ENCODE data around the gene APIP. TPM values are rescaled to one million over a fixed set of nuclear protein-coding genes. Genes with fewer than 3 reads are reported as not detected.

The APIP gene
- total and polyA plus RNA-seq, 2 of the 8 experiments (the other 6 are each of a cell fraction or from before 2014, with no cell fraction given), result 10.4 to 25.7 TPM

DNA sequence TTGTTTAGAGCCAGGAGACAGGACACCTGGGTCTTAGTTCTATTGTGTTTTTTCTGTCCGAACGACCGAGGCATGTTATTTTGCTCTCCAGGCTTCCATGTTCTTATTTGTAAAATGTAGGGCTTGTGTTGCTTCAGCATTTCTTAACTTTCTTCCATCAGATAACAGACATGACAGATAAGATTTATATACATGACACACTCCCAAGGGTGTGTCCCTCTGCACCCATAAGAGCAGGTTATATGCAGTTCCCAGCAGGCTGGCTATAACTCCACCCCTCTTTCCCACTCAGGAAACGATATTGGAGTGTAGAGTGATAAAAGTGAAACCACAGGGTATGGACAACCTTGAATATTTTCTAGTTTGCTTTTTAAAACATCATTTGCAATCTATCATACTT lies 65.8 kb downstream of the APIP start:
- Histone ChIP-seq H3K36me3 (ENCODE audit: control insufficient read depth in 2 of 4, insufficient read depth in 4 of 4, low read length in 3 of 4) (no peaks in the 10 kb centered on the region), H2BK15ac (ENCODE audit: low read length) (no peak overlapping the region), H3K79me2 (ENCODE audit: control insufficient read depth in 1 of 2, insufficient read depth in 2 of 2, low read length in 2 of 2) (no peaks in the 10 kb centered on the region), H4K5ac (ENCODE audit: insufficient read length, low read depth, low read length) (no peak overlapping the region), H3K56ac (replicated peaks; ENCODE audit: insufficient read length, low read depth, low read length) (no peak overlapping the region), H2BK20ac (ENCODE audit: low read length) (no peak overlapping the region), H3K4ac (replicated peaks; ENCODE audit: insufficient read length, low read depth, low read length) (no peak overlapping the region), H2BK12ac (ENCODE audit: low read depth, low read length) (no peak overlapping the region), H3K4me2 (ENCODE audit: insufficient read depth in 1 of 2, low read depth in 2 of 2, low read length in 2 of 2) (no peak overlapping the region), H3K14ac (ENCODE audit: insufficient read length) (no peak overlapping the region), H4K8ac (ENCODE audit: extremely low read depth, insufficient read depth, low read length) (no peak overlapping the region), H3K4me1 (replicated peaks in 1 of 4; ENCODE audit: control insufficient read depth in 3 of 4, insufficient read depth in 4 of 4, low read length in 3 of 4) (no peaks in the 10 kb centered on the region; a peak in 2 of 7 replicates), H3K9me3 (ENCODE audit: insufficient read depth in 2 of 2, low read depth in 1 of 2, low read length in 1 of 2) (no peaks in the 10 kb centered on the region), H3K27me3 (replicated peaks in 1 of 4; ENCODE audit: control insufficient read depth in 3 of 4, extremely low read depth in 1 of 4, insufficient read depth in 3 of 4, low read length in 3 of 4) (no peaks in the 10 kb centered on the region), H2BK5ac (ENCODE audit: low read depth, low read length) (no peak overlapping the region), H3K9ac (replicated peaks in 1 of 4; ENCODE audit: extremely low read depth in 1 of 4, low read depth in 3 of 4, low read length in 3 of 4) (no peak overlapping the region), H3K23me2 (ENCODE audit: low read depth, low read length) (no peaks in the 10 kb centered on the region), H3K18ac (ENCODE audit: extremely low read depth, low read length) (no peak overlapping the region), H4K91ac (replicated peaks; ENCODE audit: insufficient read length, low read length) (no peak overlapping the region), H3K23ac (ENCODE audit: insufficient read length) (no peak overlapping the region), H2AFZ (ENCODE audit: low read length) (no peak overlapping the region), H2AK5ac (ENCODE audit: low read depth, low read length) (no peak overlapping the region), H3K27ac (ENCODE audit: low read depth, low read length) (no peak overlapping the region), H3K4me3 (ENCODE audit: extremely low read depth in 1 of 4, insufficient read depth in 2 of 4, low read depth in 3 of 4, low read length in 4 of 4) (no peak overlapping the region), H4K20me1 (replicated peaks in 1 of 2; ENCODE audit: control insufficient read depth in 1 of 2, insufficient read depth in 2 of 2, low read length in 2 of 2) (no peaks in the 10 kb centered on the region), H3K79me1 (ENCODE audit: low read depth, low read length) (no peaks in the 10 kb centered on the region), H2BK120ac (replicated peaks; ENCODE audit: low read depth, low read length) (no peak overlapping the region)
- FAIRE-seq (no peak), DNase-seq (ENCODE audit: low read depth in 1 of 2, low spot score in 2 of 2) (no peak)
- CTCF ChIA-PET (ENCODE audit: partially characterized antibody), result interaction anchor here (1.1 kb wide), 1 partner anchor 10 kb away, joined by 4 read pairs; no protein-coding TSS in a partner anchor
- 77% methylated on average over 4 of the region's 4 CpGs; no CpG with 5 or more reads in 1 of the 2 experiments for WGBS, 2 experiments (ENCODE audit: extremely low coverage in 1 of 2, insufficient coverage in 1 of 2, insufficient read length in 1 of 2, insufficient replicate concordance in 2 of 2, low coverage in 1 of 2, low lambda C conversion rate in 2 of 2, missing lambda C conversion rate in 1 of 2)
- POLR2A ChIA-PET (ENCODE audit: partially characterized antibody), result no interaction called here
- no peak for TF ChIP-seq CTBP2 (IDR thresholded peaks at IDR 0.05; ENCODE audit: borderline replicate concordance, insufficient read depth, insufficient read length, low read length)
- no peak for TF ChIP-seq RAD21 (IDR thresholded peaks at IDR 0.05 in 1 of 2, conservative IDR thresholded peaks at IDR 0.05 in 1 of 2; ENCODE audit: low read depth in 2 of 2, low read length in 2 of 2)
- TF ChIP-seq KDM4A (IDR thresholded peaks at IDR 0.05; ENCODE audit: low read depth, low read length, severe bottlenecking), result no peak
- no peak for TF ChIP-seq CHD1 (IDR thresholded peaks at IDR 0.05; ENCODE audit: low read depth, low read length)
- TF ChIP-seq POU5F1 (IDR thresholded peaks at IDR 0.05; ENCODE audit: low read depth, low read length), result no peak
- TF ChIP-seq SIN3A (conservative IDR thresholded peaks at IDR 0.05 in 1 of 2, IDR thresholded peaks at IDR 0.05 in 1 of 2; ENCODE audit: low read depth in 1 of 2, low read length in 2 of 2), result no peak
- no peak for TF ChIP-seq KDM1A (IDR thresholded peaks at IDR 0.05; ENCODE audit: borderline replicate concordance, low read length)
- TF ChIP-seq CEBPB (IDR thresholded peaks at IDR 0.05; ENCODE audit: low read depth, low read length), result no peak
- TF ChIP-seq, protein P1, sequence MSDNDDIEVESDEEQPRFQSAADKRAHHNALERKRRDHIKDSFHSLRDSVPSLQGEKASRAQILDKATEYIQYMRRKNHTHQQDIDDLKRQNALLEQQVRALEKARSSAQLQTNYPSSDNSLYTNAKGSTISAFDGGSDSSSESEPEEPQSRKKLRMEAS (IDR thresholded peaks at IDR 0.05), result no peak
- TF ChIP-seq GABPA (IDR thresholded peaks at IDR 0.05; ENCODE audit: borderline replicate concordance, insufficient read depth, low read length), result no peak
- no peak for TF ChIP-seq POLR2A (IDR thresholded peaks at IDR 0.05; ENCODE audit: control extremely low read depth in 1 of 2, low read depth in 2 of 2, low read length in 2 of 2)
- no peak for TF ChIP-seq TAF7 (optimal IDR thresholded peaks at IDR 0.05; ENCODE audit: borderline replicate concordance, low read depth, low read length)
- no peak for TF ChIP-seq GTF2F1 (IDR thresholded peaks at IDR 0.05; ENCODE audit: borderline replicate concordance, low read depth, low read length)
- no peak for TF ChIP-seq SUZ12 (IDR thresholded peaks at IDR 0.05; ENCODE audit: low read length)
